HepG2 (cell line): ENCODE data around the gene SKI. TPM values are rescaled to one million over a fixed set of nuclear protein-coding genes. Genes with fewer than 3 reads are reported as not detected.

Experiments used
- ARNT2 ChIP-seq: sonication (generic); formaldehyde crosslinking; IDR thresholded peaks from 2 replicates; pipeline ENCODE4 v1.8.0; 2022; ENCODE audit warnings: mild to moderate bottlenecking, low read depth, missing genetic modification reagents, moderate library complexity
- BRCA1 ChIP-seq: sonication (generic); formaldehyde crosslinking; IDR thresholded peaks from 2 replicates; pipeline ENCODE4 v1.4.0; 2020; ENCODE audit warnings: missing genetic modification reagents
- DMTF1 ChIP-seq: sonication (generic); formaldehyde crosslinking; IDR thresholded peaks from 2 replicates; pipeline ENCODE4 v1.4.0; 2020; ENCODE audit warnings: mild to moderate bottlenecking, missing genetic modification reagents
- DNMT3B ChIP-seq: conservative IDR thresholded peaks from 2 replicates; pipeline ENCODE4 v1.6.1; 2016; ENCODE audit warnings: missing biosample characterization, control low read depth
- DPF2 ChIP-seq: sonication (generic); formaldehyde crosslinking; IDR thresholded peaks from 2 replicates; pipeline ENCODE4 v1.4.0; 2020; ENCODE audit warnings: mild to moderate bottlenecking, low read depth, missing genetic modification reagents, borderline replicate concordance
- ELF3 ChIP-seq: IDR thresholded peaks from 2 replicates; pipeline ENCODE4 v1.6.1; 2016; ENCODE audit warnings: missing genetic modification reagents, missing compliant biosample characterization
- FOXA1 ChIP-seq, 2 experiments: fragments of 450-650 bp in 1 of 2; sonication (generic) in 1 of 2; formaldehyde crosslinking in 1 of 2; IDR thresholded peaks; 2 replicates each; pipeline versions ENCODE4 v1.4.0 to v1.6.1; 2016 to 2020; ENCODE audit warnings: missing genetic modification reagents in 1 of 2
- GLMP ChIP-seq: sonication (generic); formaldehyde crosslinking; IDR thresholded peaks from 2 replicates; pipeline ENCODE4 v1.9.0; 2021; ENCODE audit warnings: missing genetic modification reagents, mild to moderate bottlenecking, borderline replicate concordance
- HOMEZ ChIP-seq: IDR thresholded peaks from 2 replicates; pipeline ENCODE4 v1.6.1; 2016; ENCODE audit warnings: low read depth
- HOXA9 ChIP-seq: sonication (generic); formaldehyde crosslinking; IDR thresholded peaks from 2 replicates; pipeline ENCODE4 v1.8.1; 2022; ENCODE audit warnings: missing genetic modification reagents, mild to moderate bottlenecking, moderate library complexity, borderline replicate concordance
- KDM1A ChIP-seq: IDR thresholded peaks from 2 replicates; pipeline ENCODE4 v1.6.1; 2016; ENCODE audit warnings: missing compliant biosample characterization
- NR2F1 ChIP-seq, 2 experiments: fragments of 450-650 bp in 1 of 2; formaldehyde crosslinking in 1 of 2; IDR thresholded peaks; 2 replicates each; pipeline versions ENCODE4 v1.5.0 to v1.6.1; 2016 to 2020; ENCODE audit warnings: mild to moderate bottlenecking in 1 of 2, missing compliant biosample characterization in 1 of 2, missing genetic modification reagents in 1 of 2, moderate library complexity in 1 of 2
- PBX2 ChIP-seq: IDR thresholded peaks from 2 replicates; pipeline ENCODE4 v1.6.1; 2016; ENCODE audit warnings: control low read depth
- TBP ChIP-seq: sonication (generic); formaldehyde crosslinking; IDR thresholded peaks from 2 replicates; pipeline ENCODE4 v1.5.0; 2020; ENCODE audit warnings: missing genetic modification reagents
- THYN1 ChIP-seq: sonication (generic); formaldehyde crosslinking; IDR thresholded peaks from 2 replicates; pipeline ENCODE4 v1.8.1; 2023; ENCODE audit warnings: low read depth, mild to moderate bottlenecking, moderate library complexity, missing genetic modification reagents, borderline replicate concordance
- U2AF1 ChIP-seq: fragments of 200-400 bp; formaldehyde crosslinking; optimal IDR thresholded peaks from 2 replicates; pipeline ENCODE3; 2017; ENCODE audit warnings: mild to moderate bottlenecking, low read depth, low read length
- ZBTB7A ChIP-seq: sonication (generic); formaldehyde crosslinking; IDR thresholded peaks from 2 replicates; pipeline ENCODE4 v1.8.0; 2022; ENCODE audit warnings: mild to moderate bottlenecking, missing genetic modification reagents
- ZNF282 ChIP-seq: fragments of 450-650 bp; IDR thresholded peaks from 2 replicates; pipeline ENCODE4 v1.6.1; 2018; ENCODE audit not compliant: partially characterized antibody
- ZNF326 ChIP-seq: sonication (generic); formaldehyde crosslinking; IDR thresholded peaks from 2 replicates; pipeline ENCODE4 v1.4.0; 2020; ENCODE audit warnings: missing genetic modification reagents, borderline replicate concordance
- ZNF580 ChIP-seq: IDR thresholded peaks from 2 replicates; pipeline ENCODE4 v1.6.1; 2016; ENCODE audit warnings: low read depth, borderline replicate concordance
- ZNF7 ChIP-seq: IDR thresholded peaks from 2 replicates; pipeline ENCODE4 v1.6.1; 2016; ENCODE audit warnings: missing biosample characterization, missing genetic modification reagents
- ZNF773 ChIP-seq: sonication (generic); formaldehyde crosslinking; IDR thresholded peaks from 2 replicates; pipeline ENCODE4 v1.4.0; 2020; ENCODE audit warnings: missing genetic modification reagents, borderline replicate concordance
- ZSCAN25 ChIP-seq: sonication (generic); formaldehyde crosslinking; IDR thresholded peaks from 2 replicates; pipeline ENCODE4 v1.8.0; 2022; ENCODE audit warnings: mild to moderate bottlenecking, missing genetic modification reagents
- ZSCAN9 ChIP-seq: IDR thresholded peaks from 2 replicates; pipeline ENCODE4 v1.6.1; 2016; ENCODE audit warnings: borderline replicate concordance
- polyA plus RNA-seq, 8 experiments: library from polyadenylated mRNA; depleted of rRNA in 3 of 8; stranded (reverse) in 7 of 8; unstranded in 1 of 8; fragments of >200 nt; fragmentation: Illumina TruSeq in 4 of 8; extraction: Trizol in 4 of 8; gene quantifications; 2 replicates each; pipeline versions ENCODE4 v1.2.1 to v1.2.3, GENCODE V29; 2011 to 2016; ENCODE audit warnings: low read depth in 4 of 8, missing spikeins in 1 of 8, mixed read lengths in 1 of 8; ENCODE audit not compliant: insufficient read depth in 1 of 8
- total RNA-seq, 5 experiments: library from RNA; depleted of rRNA; stranded (reverse); fragments of >200 nt; fragmentation: Illumina TruSeq; extraction: Trizol; gene quantifications; 2 replicates each; pipeline ENCODE4 v1.2.3, GENCODE V29; 2016; ENCODE audit warnings: low read depth in 1 of 5

Gene SKI
- total and polyA plus RNA-seq, 2 of the 13 experiments (the other 11 are each of a cell fraction or from before 2014, with no cell fraction given), result 4.7 to 6.9 TPM

- TF ChIP-seq ZNF326 (CRISPR knock-in tag) (no peak), ZNF773 (CRISPR knock-in tag) (no peak), KDM1A (CRISPR knock-in tag) (no peak), ZNF282 (no peak), U2AF1 (no peak), ZSCAN25 (CRISPR knock-in tag) (no peak; the same call in 1 of the 2 replicates), TBP (CRISPR knock-in tag) (no peak), DNMT3B (CRISPR knock-in tag) (peak; percentile 90), ZBTB7A (CRISPR knock-in tag) (peak; percentile 66; the same call in 1 of the 2 replicates), HOMEZ (no peak; the same call in 1 of the 2 replicates), ZSCAN9 (CRISPR knock-in tag) (no peak), THYN1 (no peak), DMTF1 (CRISPR knock-in tag) (no peak), ARNT2 (0 out of 2 replicates have a peak, but pooled peaks have one; percentile 55), ELF3 (CRISPR knock-in tag) (no peak), PBX2 (CRISPR knock-in tag) (no peak), FOXA1 (IDR thresholded peaks at IDR 0.05) (no peak), FOXA1 (CRISPR knock-in tag; IDR thresholded peaks at IDR 0.05) (peak; percentile 92), HOXA9 (CRISPR knock-in tag) (no peak), DPF2 (CRISPR knock-in tag) (peak; percentile 92), BRCA1 (no peak), GLMP (no peak), ZNF580 (peak; percentile 62; the same call in 1 of the 2 replicates), NR2F1 (CRISPR knock-in tag; IDR thresholded peaks at IDR 0.05) (no peak), ZNF7 (CRISPR knock-in tag) (no peak)
Observed at GRCh38 chr1:2232255-2232915, 4.3 kb downstream of the SKI start (continued).
